Activated CD8-positive, alpha-beta T cell treated with anti-CD3 and anti-CD28 coated beads, Interleukin-2, amount 10 ng/mL, durations not matched to agents 7 days and 5 days (primary cell): ENCODE measurements around the gene PDK1. TPM values are rescaled to one million over a fixed set of nuclear protein-coding genes. Genes with fewer than 3 reads are reported as not detected.

ENCODE experiments used
- ATAC-seq: fragments of 150-1000 bp; cut with Tn5 transposase; one replicate; pipeline ENCODE4 v1.10.0; 2021; ENCODE audit warnings: moderate library complexity
- CTCF ChIA-PET: fragments of 350-600 bp; sonication (Branson Sonifier 250); formaldehyde crosslinking; loops from one replicate; lab custom pipeline; 2021; ENCODE audit warnings: antibody characterized with exemption; lab: Charles Lee
- POLR2A ChIA-PET: fragments of 350-600 bp; sonication (Branson Sonifier 250); formaldehyde crosslinking; loops from one replicate; lab custom pipeline; 2021; ENCODE audit warnings: antibody characterized with exemption; lab: Charles Lee
- DNase-seq: peaks from one replicate; pipeline ENCODE4 v3.0.0-alpha.2; 2020
- H3K27ac Mint-ChIP-seq: one replicate; pipeline ENCODE4 v1.8.0; 2021; ENCODE audit warnings: mild to moderate bottlenecking, mixed read lengths
- H3K27me3 Mint-ChIP-seq: one replicate; pipeline ENCODE4 v1.8.0; 2021; ENCODE audit warnings: low read depth, mixed read lengths
- H3K36me3 Mint-ChIP-seq: one replicate; pipeline ENCODE4 v1.8.0; 2021; ENCODE audit warnings: low read depth, mixed read lengths
- H3K4me1 Mint-ChIP-seq: one replicate; pipeline ENCODE4 v1.8.0; 2021; ENCODE audit warnings: low read depth, mixed read lengths
- H3K4me3 Mint-ChIP-seq: one replicate; pipeline ENCODE4 v1.8.0; 2021; ENCODE audit warnings: mild to moderate bottlenecking, mixed read lengths
- H3K9me3 Mint-ChIP-seq: one replicate; pipeline ENCODE4 v1.8.0; 2022; ENCODE audit warnings: mixed read lengths; ENCODE audit not compliant: insufficient read depth
- total RNA-seq, 2 experiments: library from RNA; stranded (reverse); gene quantifications; one replicate each; pipeline ENCODE4 v1.2.3, GENCODE V29; 2021

Gene PDK1
- total RNA-seq, 2 experiments from 2014 or later = 46.1 to 47.2 TPM

DNA sequence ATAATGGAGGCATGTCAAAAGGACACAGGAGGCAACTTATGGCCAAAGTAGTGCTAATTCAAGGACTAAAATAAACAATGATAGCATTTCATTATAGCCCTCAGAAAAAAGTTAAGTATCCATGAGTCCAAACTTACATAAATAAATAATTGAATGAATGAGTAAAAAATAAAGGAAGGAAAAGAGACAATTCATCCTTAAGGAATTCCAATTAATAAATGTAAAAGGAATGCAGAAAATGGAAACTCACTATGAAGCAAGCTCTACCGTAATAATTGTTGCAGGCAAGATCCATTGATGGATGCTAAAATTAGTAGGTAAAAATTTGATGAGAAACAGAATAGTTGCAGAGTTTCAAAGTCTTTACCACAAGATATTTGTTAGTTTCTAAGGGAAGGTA lies 91.5 kb downstream of the PDK1 start:
- DNase-seq (no peak), ATAC-seq (no peak)
- ChIA-PET CTCF (no interaction called here), POLR2A (no interaction called here)
- H3K27ac Mint-ChIP-seq = no peak overlapping the region
- no peak overlapping the region for H3K4me3 Mint-ChIP-seq
- peaks cover 2% of the 10 kb centered on the region for H3K27me3 Mint-ChIP-seq
- no peaks in the 10 kb centered on the region for H3K9me3 Mint-ChIP-seq
- no peaks in the 10 kb centered on the region for H3K36me3 Mint-ChIP-seq
- H3K4me1 Mint-ChIP-seq = no peaks in the 10 kb centered on the region

- Mint-ChIP-seq H3K4me1 (no peaks in the 10 kb centered on the region), H3K27ac (no peak overlapping the region), H3K4me3 (no peak overlapping the region), H3K9me3 (peaks cover 11% of the 10 kb centered on the region), H3K27me3 (peaks cover 2% of the 10 kb centered on the region), H3K36me3 (peaks cover 2% of the 10 kb centered on the region)
- ATAC-seq (no peak), DNase-seq (no peak)
- ChIA-PET CTCF (interaction anchor here (0.8 to 1.6 kb wide), 2 partner anchors 15 to 19 kb away, joined by 3 to 9 read pairs; no protein-coding TSS in a partner anchor), POLR2A (interaction anchor here (0.6 kb wide), 1 partner anchor 23 kb away, joined by 3 read pairs; no protein-coding TSS in a partner anchor)
Measured at GRCh38 chr2:172655091-172655837, 99.4 kb downstream of the PDK1 start.

DNA sequence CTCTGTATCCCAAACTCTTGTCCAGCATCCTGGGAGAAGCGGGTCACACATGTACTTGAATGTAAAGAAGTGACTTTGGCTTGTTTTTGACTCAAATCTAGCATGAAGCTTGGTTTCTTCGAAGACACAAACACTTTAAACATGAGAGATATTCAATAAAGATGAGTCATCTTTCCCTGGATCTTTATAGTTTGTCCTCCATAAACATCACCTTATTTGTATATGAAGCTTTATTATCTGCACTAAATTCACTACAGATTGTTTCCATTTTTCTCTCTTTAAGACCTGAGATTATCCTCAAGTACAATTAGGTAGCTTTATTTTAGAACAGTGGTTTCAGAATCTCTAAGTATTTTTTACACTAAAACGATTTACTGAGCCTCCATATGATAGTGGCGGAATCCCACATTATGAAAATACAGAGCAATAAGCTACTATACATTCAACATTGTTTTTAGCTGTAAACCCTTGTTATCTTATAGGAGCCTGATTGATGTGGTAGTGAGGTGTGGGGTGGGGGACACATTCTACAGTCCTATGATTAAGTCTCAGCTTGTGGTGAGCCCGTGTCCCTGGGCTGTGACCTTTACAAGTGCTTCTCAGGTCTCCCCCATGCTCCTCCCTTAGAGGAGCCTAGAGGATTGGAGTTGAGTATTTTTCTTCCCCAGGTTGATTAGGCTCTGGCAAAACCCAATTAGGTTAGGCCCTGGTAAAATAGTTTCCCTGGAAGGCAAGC lies 100.1 kb downstream of the PDK1 start:
- ATAC-seq (no peak), DNase-seq (no peak)
- Mint-ChIP-seq H3K27me3 (no peaks in the 10 kb centered on the region), H3K36me3 (peaks cover 2% of the 10 kb centered on the region), H3K4me3 (no peak overlapping the region), H3K4me1 (no peaks in the 10 kb centered on the region), H3K9me3 (peaks cover 11% of the 10 kb centered on the region), H3K27ac (no peak overlapping the region)
- CTCF ChIA-PET = interaction anchor here (0.6 to 1.6 kb wide), 3 partner anchors 19 to 242 kb away, joined by 3 to 9 read pairs (median 3); no protein-coding TSS in a partner anchor
- POLR2A ChIA-PET = interaction anchor here (0.6 kb wide), 1 partner anchor 24 kb away, joined by 3 read pairs; no protein-coding TSS in a partner anchor

Other genes with a start within 250 kb of the PDK1 start
- 10 to 100 TPM; 14.6 to 15.0 TPM for gene ITGA6, start 128.5 kb upstream of the PDK1 start, total RNA-seq
- under 1 TPM; 0.63 to 0.97 TPM for gene RAPGEF4, start 179.8 kb downstream of the PDK1 start, total RNA-seq